K562 (cell line): ENCODE measurements around the gene CCDC136. TPM values are rescaled to one million over a fixed set of nuclear protein-coding genes. Genes with fewer than 3 reads are reported as not detected.

ENCODE experiments used
- ATAC-seq: fragments of 200-7000 bp; cut with Tn5 transposase; 3 replicates; pipeline ENCODE4 v1.9.1; 2020; ENCODE audit warnings: moderate library complexity
- BruUV-seq: library from RNA; stranded (reverse); fragments of 400-500 nt; replicated peaks from 2 replicates; lab custom pipeline; 2021; lab: Mats Ljungman, UMichigan
- CTCF ChIA-PET: fragments of 300-600 bp; formaldehyde crosslinking; extraction: SDS; loops from one replicate; lab custom pipeline; 2021; ENCODE audit warnings: low intra/inter-chr PET ratio; lab: Yijun Ruan, JAX
- POLR2A ChIA-PET: fragments of 300-600, 350-650 bp; sonication (Branson Sonifier 250); formaldehyde crosslinking; extraction: SDS; loops from one replicate; lab custom pipeline; 2021; ENCODE audit warnings: antibody characterized with exemption, inconsistent platforms; lab: Yijun Ruan, JAX
- DNase-seq, 4 experiments: peaks; one replicate each; pipeline versions ENCODE4 v3.0.0 to v3.0.0-alpha.2; 2011 to 2018; ENCODE audit warnings: low spot score in 3 of 4, mixed read lengths in 3 of 4; ENCODE audit errors: extremely low read depth in 1 of 4
- FAIRE-seq: peaks from 2 replicates; lab custom pipeline; 2011; peaks lifted over from hg19 to GRCh38; lab: Jason Lieb, UNC
- H2AFZ ChIP-seq: 2 replicates; pipeline ENCODE4 v1.6.0; 2011; ENCODE audit warnings: low read depth, low read length, control low read depth, inconsistent platforms
- H3K27ac ChIP-seq: fragments of 200-600 bp; 3 replicates; pipeline ENCODE4 v1.8.0; 2011; ENCODE audit warnings: low read depth, mild to moderate bottlenecking, control low read depth, inconsistent platforms, low read length, moderate library complexity, mixed read lengths; ENCODE audit errors: extremely low read depth
- H3K27me3 ChIP-seq, 2 experiments: fragments of 300-600 bp in 1 of 2; 2 replicates in 1 of 2; 3 replicates in 1 of 2; pipeline versions ENCODE4 v1.6.0 to v1.8.0; 2011; ENCODE audit warnings: inconsistent platforms in 2 of 2, low read length in 2 of 2, mild to moderate bottlenecking in 1 of 2, mixed read lengths in 1 of 2, moderate library complexity in 1 of 2; ENCODE audit not compliant: control insufficient read depth in 2 of 2, insufficient read depth in 2 of 2
- H3K36me3 ChIP-seq: fragments of 300-600 bp; 3 replicates; pipeline ENCODE4 v1.8.0; 2011; ENCODE audit warnings: mild to moderate bottlenecking, low read length, inconsistent platforms; ENCODE audit not compliant: control insufficient read depth, insufficient read depth
- H3K4me1 ChIP-seq, 2 experiments: fragments of 200-600 bp in 1 of 2; replicated peaks in 1 of 2; 2 replicates in 1 of 2; 3 replicates in 1 of 2; pipeline versions ENCODE4 v1.5.1 to v1.8.0; 2011; ENCODE audit warnings: inconsistent platforms in 2 of 2, low read length in 2 of 2, mild to moderate bottlenecking in 1 of 2, mixed read lengths in 1 of 2, moderate library complexity in 1 of 2; ENCODE audit not compliant: control insufficient read depth in 2 of 2, insufficient read depth in 2 of 2
- H3K4me2 ChIP-seq: 2 replicates; pipeline ENCODE4 v1.6.1; 2011; ENCODE audit warnings: low read length, control low read depth, inconsistent platforms, mixed read lengths; ENCODE audit not compliant: insufficient read depth
- H3K4me3 ChIP-seq: fragments of 200-600 bp; sonication (generic), shearing (Covaris generic); 2 replicates; pipeline ENCODE4 v1.5.1; 2016; ENCODE audit warnings: control low read depth, inconsistent platforms
- H3K79me2 ChIP-seq: fragments of 200-600 bp; 3 replicates; pipeline ENCODE4 v1.8.0; 2011; ENCODE audit warnings: low read length, inconsistent platforms; ENCODE audit not compliant: control insufficient read depth, insufficient read depth
- H3K9ac ChIP-seq, 2 experiments: 2 replicates each; pipeline versions ENCODE4 v1.6.0 to v1.6.1; 2011; ENCODE audit warnings: low read depth in 2 of 2, low read length in 2 of 2, control low read depth in 1 of 2, inconsistent platforms in 1 of 2, mild to moderate bottlenecking in 1 of 2, mixed read lengths in 1 of 2; ENCODE audit not compliant: insufficient read depth in 1 of 2
- H3K9me1 ChIP-seq: one replicate; pipeline ENCODE4 v1.6.0; 2011; ENCODE audit warnings: inconsistent platforms, mild to moderate bottlenecking, low read length, moderate library complexity; ENCODE audit not compliant: control insufficient read depth, insufficient read depth
- H3K9me3 ChIP-seq: replicated peaks from 2 replicates; pipeline ENCODE4 v1.5.1; 2011; ENCODE audit warnings: low read depth, low read length, inconsistent platforms; ENCODE audit not compliant: control insufficient read depth, insufficient read depth
- H4K20me1 ChIP-seq: replicated peaks from 2 replicates; pipeline ENCODE4 v1.6.1; 2011; ENCODE audit warnings: low read length, inconsistent platforms, mixed read lengths; ENCODE audit not compliant: control insufficient read depth, insufficient read depth
- CC2D1A ChIP-seq: fragments of 450-650 bp; IDR thresholded peaks from 2 replicates; pipeline ENCODE4 v1.6.1; 2017; ENCODE audit warnings: mild to moderate bottlenecking
- COPS2 ChIP-seq: fragments of 450-650 bp; conservative IDR thresholded peaks from 2 replicates; pipeline ENCODE4 v1.6.1; 2016; ENCODE audit warnings: mild to moderate bottlenecking, moderate library complexity
- E2F6 ChIP-seq, 2 experiments: IDR thresholded peaks; 2 replicates each; pipeline ENCODE4 v1.6.1; 2011; ENCODE audit warnings: borderline replicate concordance in 1 of 2, control low read depth in 1 of 2, low read depth in 1 of 2, low read length in 1 of 2, mild to moderate bottlenecking in 1 of 2, mixed read lengths in 1 of 2, moderate library complexity in 1 of 2; ENCODE audit not compliant: insufficient read depth in 1 of 2, insufficient read length in 1 of 2, poor library complexity in 1 of 2, severe bottlenecking in 1 of 2; ENCODE audit errors: extremely low read depth in 1 of 2
- KLF16 ChIP-seq: IDR thresholded peaks from 2 replicates; pipeline ENCODE4 v1.6.1; 2016; ENCODE audit warnings: antibody characterized with exemption
- NCOA6 ChIP-seq: fragments of 450-650 bp; IDR thresholded peaks from 2 replicates; pipeline ENCODE4 v1.6.1; 2017; ENCODE audit warnings: mild to moderate bottlenecking
- NR4A1 ChIP-seq, 2 experiments: fragments of 250-450 bp in 1 of 2; fragments of 450-650 bp in 1 of 2; sonication (Bioruptor Pico) in 1 of 2; IDR thresholded peaks; 2 replicates each; pipeline versions ENCODE4 v1.4.0 to v1.6.1; 2016 to 2020; ENCODE audit warnings: mild to moderate bottlenecking in 2 of 2, missing compliant biosample characterization in 1 of 2, missing genetic modification characterization in 1 of 2, moderate library complexity in 1 of 2
- POLR2G ChIP-seq: fragments of 200-400 bp; formaldehyde crosslinking; IDR thresholded peaks from 2 replicates; pipeline ENCODE4 v1.6.1; 2017; ENCODE audit warnings: low read depth, mild to moderate bottlenecking, antibody characterized with exemption, low read length, moderate library complexity
- SMARCE1 ChIP-seq: fragments of 450-650 bp; IDR thresholded peaks from 2 replicates; pipeline ENCODE4 v1.7.1; 2016; ENCODE audit warnings: mild to moderate bottlenecking
- SPI1 ChIP-seq: IDR thresholded peaks from 2 replicates; pipeline ENCODE4 v1.6.1; 2011; ENCODE audit warnings: low read depth, low read length, control low read depth, borderline replicate concordance
- SRSF9 ChIP-seq: fragments of 200-400 bp; formaldehyde crosslinking; IDR thresholded peaks from 2 replicates; pipeline ENCODE4 v1.6.1; 2017; ENCODE audit warnings: low read depth, low read length, borderline replicate concordance
- TAF9B ChIP-seq: fragments of 450-650 bp; IDR thresholded peaks from 2 replicates; pipeline ENCODE4 v1.6.1; 2018; ENCODE audit warnings: mild to moderate bottlenecking; ENCODE audit not compliant: partially characterized antibody
- TCF7 ChIP-seq: sonication (generic); IDR thresholded peaks from 2 replicates; pipeline ENCODE4 v1.6.1; 2016; ENCODE audit warnings: antibody characterized with exemption, borderline replicate concordance
- XRCC4 ChIP-seq: IDR thresholded peaks from one replicate; pipeline ENCODE4 v1.6.1; 2011; ENCODE audit not compliant: insufficient read depth, insufficient read length; ENCODE audit errors: extremely low read depth
- WGBS: fragments of 100-300 bp; shearing (Covaris generic); methylation state at CpG from one replicate; pipeline ENCODE4 v1.1.6; 2016; ENCODE audit warnings: low coverage, mixed read lengths; ENCODE audit not compliant: insufficient coverage; ENCODE audit errors: missing lambda C conversion rate; 5-methylcytosine and 5-hydroxymethylcytosine counted together
- in situ Hi-C: fragments of 300-500 bp; cut with MboI; formaldehyde crosslinking; loops from 4 replicates; pipeline ENCODE4 v1.15.0; 2018; ENCODE audit warnings: inconsistent platforms, mixed read lengths
- intact Hi-C: fragments of 100-400 bp; cut with micrococcal nuclease; formaldehyde crosslinking; loops from 2 replicates; pipeline ENCODE4 v1.14.2; 2022
- polyA plus RNA-seq, 8 experiments: library from polyadenylated mRNA; depleted of rRNA in 4 of 8; stranded (reverse) in 5 of 8; unstranded in 3 of 8; fragments of >200 nt; fragmentation: Nextera tagmentation in 2 of 8; fragmentation: Illumina TruSeq in 1 of 8; extraction: Ambion mirVana in 2 of 8; extraction: Trizol in 1 of 8; gene quantifications; 2 replicates each; pipeline versions ENCODE4 v1.2.1 to v1.2.3, GENCODE V29; 2011 to 2014; ENCODE audit warnings: inconsistent platforms in 1 of 8, missing spikeins in 1 of 8
- total RNA-seq, 7 experiments: library from RNA; depleted of rRNA in 6 of 7; stranded (reverse); fragments of >200 nt in 6 of 7; fragmentation: Illumina TruSeq in 2 of 7; extraction: Trizol in 2 of 7; gene quantifications; 2 replicates each; pipeline versions ENCODE4 v1.2.1 to v1.2.3, GENCODE V29; 2011 to 2021; ENCODE audit warnings: low replicate concordance in 1 of 7
- TF ChIP-seq, protein P1 (sequence below), 3 experiments: fragments of 200-800 bp in 1 of 3; sonication (Bioruptor generic) in 1 of 3; sonication (generic) in 1 of 3; formaldehyde crosslinking in 1 of 3; IDR thresholded peaks; 2 replicates each; pipeline versions ENCODE4 v1.6.1 to v1.8.0; 2016 to 2022; ENCODE audit warnings: mild to moderate bottlenecking in 2 of 3, missing compliant biosample characterization in 2 of 3, missing genetic modification characterization in 2 of 3, missing genetic modification reagents in 1 of 3

The CCDC136 gene
- total and polyA plus RNA-seq, 9 of the 15 experiments (the other 6 are each of a cell fraction or from before 2014, with no cell fraction given) = 2.4 to 40.8 (median 26.5) TPM

GRCh38 chr7:128859232-128860157 lies 67.7 kb downstream of the CCDC136 start (continued):
- peak in 1 of 2 experiments; percentile 22 for TF ChIP-seq E2F6 (IDR thresholded peaks at IDR 0.05; ENCODE audit: borderline replicate concordance in 1 of 2, extremely low read depth in 1 of 2, insufficient read depth in 1 of 2, insufficient read length in 1 of 2, low read depth in 1 of 2, low read length in 1 of 2, poor library complexity in 1 of 2, severe bottlenecking in 1 of 2)

- peak; percentile 96 for FAIRE-seq
- H3K27me3 ChIP-seq = no peaks in the 10 kb centered on the region
- no TSS peak for BruUV-seq
- H4K20me1 ChIP-seq = no peaks in the 10 kb centered on the region; the same call in 1 of the 2 replicates
- 2% methylated on average over 10 of the region's 10 CpGs for WGBS
- POLR2A ChIA-PET = interaction anchor here (0.6 to 7.1 kb wide), 12 partner anchors 9 to 363 kb away, joined by 3 to 47 read pairs (median 5); partner anchors contain the start of gene CALU
- peak overlapping the region; percentile 57 to 86; a peak in 3 of 4 replicates for H3K9ac ChIP-seq
- peaks cover 38 to 75% of the 10 kb centered on the region in 2 experiments for H3K4me1 ChIP-seq
- peak overlapping the region; percentile 78 for H3K4me2 ChIP-seq
- no peak overlapping the region; the same call in 1 of the 2 replicates for H3K4me3 ChIP-seq
- H3K27ac ChIP-seq = peak overlapping the region; percentile 84
- intact Hi-C loops (loop anchor here (1.0 to 5.0 kb wide), 5 partner anchors 20 to 383 kb away; partner anchors contain the start of gene METTL2B), in situ Hi-C loops (no loop called here)
- DNase-seq = peak; percentile 91 to 99 (median 94)
- ATAC-seq = peak; percentile 70
- peaks cover 34% of the 10 kb centered on the region for H3K79me2 ChIP-seq
- no peaks in the 10 kb centered on the region for H3K9me3 ChIP-seq
- H2AFZ ChIP-seq = peak overlapping the region; percentile 76
- peaks cover 51% of the 10 kb centered on the region for H3K36me3 ChIP-seq
- H3K9me1 ChIP-seq = no peaks in the 10 kb centered on the region
- CTCF ChIA-PET = interaction anchor here (1.1 kb wide), 1 partner anchor 20 kb away, joined by 5 read pairs; no protein-coding TSS in a partner anchor
- TF ChIP-seq NR4A1 (CRISPR knock-in tag; IDR thresholded peaks at IDR 0.05) (0 out of 2 replicates have a peak, but pooled peaks have one; percentile 63), NR4A1 (tag; IDR thresholded peaks at IDR 0.05) (0 out of 2 replicates have a peak, but pooled peaks have one; percentile 57), POLR2G (peak; percentile 63), TCF7 (peak; percentile 29), TAF9B (no peak), XRCC4 (no peak), SPI1 (peak; percentile 90), SRSF9 (no peak), SMARCE1 (peak; percentile 98), KLF16 (peak; percentile 89), COPS2 (no peak), NCOA6 (no peak), CC2D1A (peak; percentile 87)
- TF ChIP-seq, protein P1, sequence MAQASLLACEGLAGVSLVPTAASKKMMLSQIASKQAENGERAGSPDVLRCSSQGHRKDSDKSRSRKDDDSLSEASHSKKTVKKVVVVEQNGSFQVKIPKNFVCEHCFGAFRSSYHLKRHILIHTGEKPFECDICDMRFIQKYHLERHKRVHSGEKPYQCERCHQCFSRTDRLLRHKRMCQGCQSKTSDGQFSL (CRISPR knock-in tag; IDR thresholded peaks at IDR 0.05) = no peak
- TF ChIP-seq, protein P1 (tag; IDR thresholded peaks at IDR 0.05) = no peak
Observed at GRCh38 chr7:128860158-128861073, 68.6 kb downstream of the CCDC136 start.
